Neural cell (in vitro differentiated cells): Measurements from ENCODE around the gene SNCAIP. TPM values are rescaled to one million over a fixed set of nuclear protein-coding genes. Genes with fewer than 3 reads are reported as not detected.

Source experiments
- H2AFZ ChIP-seq: fragments of 200-600, 300-800 bp; sonication (generic), shearing (Covaris generic); 2 replicates; pipeline ENCODE4 v1.6.0; 2014; ENCODE audit warnings: low read depth, mild to moderate bottlenecking, antibody characterized with exemption, low read length, moderate library complexity
- H3F3A ChIP-seq: fragments of 200-600 bp; shearing (Covaris generic); 2 replicates; pipeline ENCODE4 v1.6.1; 2016; ENCODE audit warnings: mild to moderate bottlenecking, moderate library complexity, mixed read lengths, antibody characterized with exemption, low read length; ENCODE audit not compliant: insufficient read depth, poor library complexity, severe bottlenecking
- H3K27ac ChIP-seq: fragments of 200-600, 300-800 bp; sonication (generic), shearing (Covaris generic); 2 replicates; pipeline ENCODE4 v1.5.1; 2014; ENCODE audit warnings: mild to moderate bottlenecking, low read length, moderate library complexity
- H3K27me3 ChIP-seq: fragments of 300-800, 200-600 bp; sonication (generic), shearing (Covaris generic); 2 replicates; pipeline ENCODE4 v1.6.0; 2014; ENCODE audit warnings: mild to moderate bottlenecking, low read depth, low read length, moderate library complexity; ENCODE audit not compliant: insufficient read depth
- H3K36me3 ChIP-seq: fragments of 300-800, 200-600 bp; sonication (generic), shearing (Covaris generic); 2 replicates; pipeline ENCODE4 v1.5.1; 2014; ENCODE audit warnings: mild to moderate bottlenecking, antibody characterized with exemption, low read length, moderate library complexity; ENCODE audit not compliant: insufficient read depth
- H3K4me2 ChIP-seq: fragments of 300-800, 200-600 bp; sonication (generic), shearing (Covaris generic); 2 replicates; pipeline ENCODE4 v1.6.0; 2014; ENCODE audit warnings: mild to moderate bottlenecking, low read length
- H3K4me3 ChIP-seq: fragments of 300-800, 200-600 bp; sonication (generic), shearing (Covaris generic); 2 replicates; pipeline ENCODE4 v1.5.1; 2014; ENCODE audit warnings: mild to moderate bottlenecking, low read length, moderate library complexity
- H3K79me2 ChIP-seq: fragments of 200-600 bp; shearing (Covaris generic); replicated peaks from 2 replicates; pipeline ENCODE4 v1.6.0; 2014; ENCODE audit warnings: mild to moderate bottlenecking, low read length, moderate library complexity; ENCODE audit not compliant: insufficient read depth
- H3K9ac ChIP-seq: fragments of 300-800, 200-600 bp; sonication (generic), shearing (Covaris generic); 2 replicates; pipeline ENCODE4 v1.6.1; 2016; ENCODE audit warnings: mild to moderate bottlenecking, low read length, mixed read lengths
- H3K9me2 ChIP-seq: fragments of 200-600 bp; shearing (Covaris generic); 2 replicates; pipeline ENCODE4 v1.6.1; 2016; ENCODE audit warnings: mild to moderate bottlenecking, low read length, mixed read lengths; ENCODE audit not compliant: insufficient read depth
- H3K9me3 ChIP-seq: fragments of 200-600, 300-800 bp; sonication (generic), shearing (Covaris generic); 2 replicates; pipeline ENCODE4 v1.6.1; 2016; ENCODE audit warnings: mild to moderate bottlenecking, mixed run types, low read length, moderate library complexity, mixed read lengths
- H4K20me1 ChIP-seq: fragments of 200-600 bp; shearing (Covaris generic); 2 replicates; pipeline ENCODE4 v1.6.1; 2016; ENCODE audit warnings: mild to moderate bottlenecking, mixed run types; ENCODE audit not compliant: insufficient read depth
- CTCF ChIP-seq: fragments of 450-650 bp; IDR thresholded peaks from 2 replicates; pipeline ENCODE4 v1.5.1; 2014; ENCODE audit warnings: antibody characterized with exemption, mild to moderate bottlenecking, moderate library complexity; ENCODE audit not compliant: poor library complexity, severe bottlenecking
- EP300 ChIP-seq: fragments of 450-650 bp; conservative IDR thresholded peaks from 2 replicates; pipeline ENCODE4 v1.6.1; 2014; ENCODE audit warnings: antibody characterized with exemption, mild to moderate bottlenecking, moderate library complexity; ENCODE audit not compliant: poor library complexity, severe bottlenecking
- EZH2 ChIP-seq: fragments of 200-600, 300-800 bp; shearing (Covaris generic), sonication (generic); IDR thresholded peaks from 2 replicates; pipeline ENCODE4 v1.6.1; 2014; ENCODE audit warnings: antibody characterized with exemption, low read length, borderline replicate concordance, mild to moderate bottlenecking; ENCODE audit not compliant: insufficient read depth, poor library complexity, severe bottlenecking
- MXI1 ChIP-seq: fragments of 450-650 bp; conservative IDR thresholded peaks from 2 replicates; pipeline ENCODE4 v1.6.1; 2014; ENCODE audit warnings: antibody characterized with exemption, mild to moderate bottlenecking; ENCODE audit not compliant: poor library complexity, severe bottlenecking
- POLR2AphosphoS5 ChIP-seq: IDR thresholded peaks from 2 replicates; pipeline ENCODE4 v1.6.1; 2012
- RAD21 ChIP-seq: fragments of 450-650 bp; conservative IDR thresholded peaks from 2 replicates; pipeline ENCODE4 v1.6.1; 2014; ENCODE audit warnings: antibody characterized with exemption, mild to moderate bottlenecking, moderate library complexity
- REST ChIP-seq: IDR thresholded peaks from 2 replicates; pipeline ENCODE4 v1.6.1; 2012; ENCODE audit warnings: borderline replicate concordance
- SMC3 ChIP-seq: fragments of 450-650 bp; conservative IDR thresholded peaks from 2 replicates; pipeline ENCODE4 v1.6.1; 2014; ENCODE audit warnings: antibody characterized with exemption, mild to moderate bottlenecking, moderate library complexity; ENCODE audit not compliant: poor library complexity
- TAF1 ChIP-seq: IDR thresholded peaks from 2 replicates; pipeline ENCODE4 v1.6.1; 2012; ENCODE audit warnings: low read depth
- polyA plus RNA-seq: library from polyadenylated mRNA; depleted of rRNA; stranded (reverse); fragments of >200 nt; gene quantifications from 2 replicates; pipeline ENCODE4 v1.2.3, GENCODE V29; 2014

The SNCAIP gene
- polyA plus RNA-seq, 1 donor from 2014 or later: 25.6 TPM

GRCh38 chr5:122333564-122333963, 21.5 kb downstream of the SNCAIP start:
- Histone ChIP-seq H4K20me1 (no peaks in the 10 kb centered on the region), H3K9me3 (no peaks in the 10 kb centered on the region), H3K4me2 (no peak overlapping the region), H3K27me3 (no peaks in the 10 kb centered on the region), H3F3A (no peaks in the 10 kb centered on the region), H3K9ac (no peak overlapping the region), H3K9me2 (no peaks in the 10 kb centered on the region), H3K4me3 (no peak overlapping the region), H3K79me2 (peaks cover 7% of the 10 kb centered on the region), H3K36me3 (no peaks in the 10 kb centered on the region), H3K27ac (no peak overlapping the region), H2AFZ (no peak overlapping the region)
- TF ChIP-seq SMC3 (no peak), POLR2AphosphoS5 (no peak), CTCF (no peak), MXI1 (no peak), REST (no peak), TAF1 (no peak), EZH2 (no peak), RAD21 (no peak), EP300 (no peak)

GRCh38 chr5:122339591-122339990, 27.6 kb downstream of the SNCAIP start:
- H3K4me3 ChIP-seq: no peak overlapping the region
- no peak overlapping the region for H2AFZ ChIP-seq
- TF ChIP-seq CTCF (no peak), EP300 (no peak), TAF1 (no peak), SMC3 (no peak), MXI1 (no peak), EZH2 (no peak), POLR2AphosphoS5 (no peak), REST (no peak), RAD21 (no peak)
- H3K27me3 ChIP-seq: no peaks in the 10 kb centered on the region
- no peaks in the 10 kb centered on the region for H4K20me1 ChIP-seq
- H3K4me2 ChIP-seq: no peak overlapping the region
- no peak overlapping the region for H3K27ac ChIP-seq
- no peaks in the 10 kb centered on the region for H3F3A ChIP-seq
- H3K79me2 ChIP-seq: no peaks in the 10 kb centered on the region
- H3K36me3 ChIP-seq: no peaks in the 10 kb centered on the region
- H3K9me3 ChIP-seq: no peaks in the 10 kb centered on the region
- no peak overlapping the region for H3K9ac ChIP-seq
- no peaks in the 10 kb centered on the region for H3K9me2 ChIP-seq
